GM18951 (cell line): ENCODE results near the gene RRP1B.

ENCODE experiments used
- POLR2A ChIP-seq: IDR thresholded peaks from 4 replicates; pipeline ENCODE4 v1.6.1; 2011; ENCODE audit warnings: mild to moderate bottlenecking; ENCODE audit not compliant: insufficient read length, insufficient read depth; ENCODE audit errors: extremely low read depth
- in situ Hi-C: fragments of 300-500 bp; cut with MboI; formaldehyde crosslinking; loops from one replicate; pipeline ENCODE4 v1.12.0; 2022; ENCODE audit warnings: low sequenced_read_pairs, mixed read lengths, inconsistent platforms; ENCODE audit not compliant: unreplicated experiment

The RRP1B gene

GRCh38 chr21:43721206-43721605 lies 61.8 kb downstream of the RRP1B start:
- TF ChIP-seq POLR2A: no peak
- in situ Hi-C loops: no loop called here

DNA sequence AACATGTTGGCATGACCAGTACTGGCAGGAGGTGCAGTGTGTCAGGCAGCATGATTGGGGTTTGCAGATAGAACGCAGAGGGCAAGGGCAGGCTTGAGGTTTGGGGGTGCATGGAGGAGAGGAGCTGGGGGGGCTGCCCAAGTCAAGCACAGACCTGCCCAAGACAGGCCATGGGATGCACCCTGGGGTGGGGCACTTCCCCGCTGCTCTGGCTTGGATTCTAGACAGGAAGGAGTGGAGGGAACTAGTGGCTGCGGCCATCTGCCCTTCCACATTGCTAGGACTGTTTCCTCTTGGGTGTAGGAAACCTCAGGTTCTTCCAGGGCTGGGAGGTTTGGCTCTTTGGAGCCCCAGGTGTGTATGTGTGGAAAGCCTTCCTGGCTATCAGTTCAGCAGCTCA lies 62.6 kb downstream of the RRP1B start:
- TF ChIP-seq POLR2A: no peak
- in situ Hi-C loops: no loop called here

- no peak for TF ChIP-seq POLR2A
- in situ Hi-C loops: no loop called here
These were observed 64.3 kb downstream of the RRP1B start for GRCh38 chr21:43723648-43724047.

DNA sequence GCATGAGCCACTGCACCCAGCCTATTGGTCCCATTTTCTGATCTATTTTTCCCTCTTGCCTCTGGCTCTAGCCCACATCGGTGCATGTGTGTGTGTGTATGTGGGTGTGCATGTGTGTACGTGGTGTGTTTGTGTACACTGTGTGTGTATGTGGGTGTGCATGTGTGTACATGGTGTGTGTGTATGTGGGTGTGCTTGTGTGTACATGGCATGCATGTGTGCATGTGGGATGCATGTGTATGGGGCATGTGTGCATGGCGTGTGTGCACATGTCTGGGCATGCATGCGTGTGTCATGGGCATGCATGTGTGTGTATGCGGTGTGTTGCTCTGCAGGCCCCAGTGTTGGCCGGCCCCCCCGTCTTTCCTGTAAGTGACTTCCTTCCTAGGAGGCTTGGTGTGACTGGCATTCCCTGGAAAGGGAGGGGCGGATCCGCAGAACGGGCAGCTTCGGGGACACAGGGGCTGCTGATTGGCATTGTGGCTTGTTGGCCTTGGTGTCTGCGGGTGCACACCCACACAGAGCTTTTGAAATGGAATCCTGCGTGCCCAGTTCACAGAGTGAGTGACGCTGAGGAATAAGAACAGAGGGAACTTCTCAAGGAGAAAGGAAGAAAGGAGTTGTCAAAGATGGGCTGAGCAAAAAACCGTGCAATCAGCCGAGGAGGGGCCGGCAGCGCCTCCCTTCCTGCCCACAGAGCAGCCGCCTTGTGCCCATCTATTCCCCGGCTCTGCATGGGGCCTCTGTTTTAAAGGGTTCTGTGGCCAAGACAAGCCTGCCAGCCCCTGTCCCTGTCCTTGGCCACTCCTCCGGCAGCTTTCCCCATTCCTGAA lies 67.5 kb downstream of the RRP1B start:
- in situ Hi-C loops: no loop called here
- no peak for TF ChIP-seq POLR2A

- TF ChIP-seq POLR2A: no peak
- in situ Hi-C loops: no loop called here
These were observed 68.3 kb downstream of the RRP1B start for GRCh38 chr21:43727519-43728153.

DNA sequence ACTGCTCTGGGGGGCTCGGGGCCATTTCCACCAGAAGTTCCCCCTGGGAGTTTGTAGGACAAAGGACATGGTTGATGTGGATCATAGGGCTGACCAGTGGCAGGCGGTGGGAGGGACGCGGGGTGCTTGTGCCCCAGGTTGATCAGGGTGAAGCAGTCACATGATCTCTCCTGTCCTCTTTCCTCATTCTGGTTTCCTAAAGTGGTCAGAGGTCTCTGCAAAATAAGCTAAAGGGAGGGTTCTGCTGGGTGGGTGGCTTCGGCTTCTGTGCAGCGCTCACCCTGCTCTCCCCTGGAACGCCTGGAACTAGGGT lies 68.8 kb downstream of the RRP1B start:
- TF ChIP-seq POLR2A: no peak
- in situ Hi-C loops: no loop called here

- in situ Hi-C loops: no loop called here
- TF ChIP-seq POLR2A: peak; percentile 69
These were observed 69.4 kb downstream of the RRP1B start for GRCh38 chr21:43728467-43729390.

DNA sequence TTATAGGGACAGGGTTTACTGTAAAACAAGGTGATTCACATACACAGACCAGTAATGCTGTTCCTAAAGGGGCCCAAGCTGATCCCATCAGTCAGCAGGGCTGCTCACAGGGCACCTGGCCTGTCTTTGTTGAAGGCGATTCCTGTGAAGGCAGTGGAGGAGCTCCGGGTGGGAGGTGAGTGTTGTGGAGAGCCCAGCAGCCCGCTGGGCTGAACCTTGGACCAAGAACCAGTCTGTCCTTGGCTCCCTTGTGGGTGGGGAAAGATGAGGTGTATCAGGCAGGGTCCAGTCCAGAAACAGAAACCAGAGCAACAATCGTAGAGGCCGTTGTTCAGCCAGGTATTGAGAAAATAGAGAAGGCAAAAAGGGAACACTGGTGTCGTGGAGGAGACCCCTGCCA lies 72.1 kb downstream of the RRP1B start:
- no peak for TF ChIP-seq POLR2A
- in situ Hi-C loops: no loop called here

- no peak for TF ChIP-seq POLR2A
These were observed 72.7 kb downstream of the RRP1B start for GRCh38 chr21:43731891-43732711.

DNA sequence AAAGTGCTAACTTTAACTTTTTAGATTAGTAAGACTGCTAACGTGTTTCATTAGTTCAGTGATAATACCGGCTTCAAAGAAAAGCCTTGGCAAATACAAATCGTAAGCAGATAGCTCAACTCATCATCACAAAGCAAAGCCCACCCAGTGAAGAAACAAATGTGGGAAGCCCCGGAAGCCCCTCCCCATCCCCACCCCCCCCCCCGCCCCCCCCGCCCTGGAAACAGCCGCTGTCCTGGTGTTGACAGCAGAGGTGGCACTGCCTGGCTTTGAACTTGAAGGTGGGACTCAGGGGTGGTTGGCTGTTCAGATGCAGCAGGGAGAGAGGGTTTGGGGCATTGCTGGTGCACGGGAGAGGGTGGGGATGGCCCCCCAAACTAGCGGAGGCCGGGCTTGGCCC lies 73.7 kb downstream of the RRP1B start:
- in situ Hi-C loops: no loop called here
- TF ChIP-seq POLR2A: no peak

More at GRCh38 chr21:43731891-43732711, 72.7 kb downstream of the RRP1B start:
- in situ Hi-C loops: no loop called here

- in situ Hi-C loops: no loop called here
- no peak for TF ChIP-seq POLR2A
These were observed 74.2 kb downstream of the RRP1B start for GRCh38 chr21:43733529-43734071.

GRCh38 chr21:43734131-43734927 lies 75.0 kb downstream of the RRP1B start:
- in situ Hi-C loops: no loop called here
- TF ChIP-seq POLR2A: no peak

DNA sequence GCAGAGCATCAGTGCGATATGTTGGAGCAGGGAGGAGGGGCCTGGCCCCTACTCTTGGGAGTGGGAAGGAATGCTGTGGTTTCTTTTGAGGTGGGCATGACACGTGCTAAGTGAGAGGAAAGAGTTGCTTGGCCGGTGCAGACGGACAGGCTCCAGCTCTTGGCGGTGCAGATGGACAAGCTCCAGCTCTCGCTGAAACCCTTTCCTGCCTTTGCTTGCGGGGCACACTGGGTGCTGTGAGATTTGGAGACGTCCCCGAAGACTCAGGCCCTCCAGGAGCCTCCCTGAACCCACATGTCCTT lies 75.5 kb downstream of the RRP1B start:
- TF ChIP-seq POLR2A: no peak
- in situ Hi-C loops: no loop called here
